Activated CD4-positive, alpha-beta T cell treated with anti-CD3 and anti-CD28 coated beads for 1 hour (primary cell): Measurements from ENCODE around the gene HYDIN.

ENCODE experiments used
- DNase-seq: peaks from one replicate; pipeline ENCODE4 v3.0.0-alpha.2; 2020

HYDIN gene

GRCh38 chr16:71230122-71230845, at the start of gene HYDIN:
Gene HYDIN (minus strand): TSS chr16:71230722. CDS start chr16:71186895, 43,827 bp downstream.
- no peak for DNase-seq

GRCh38 chr16:71276589-71277334, 46.2 kb upstream of the HYDIN start:
- no peak for DNase-seq

GRCh38 chr16:71273384-71273783, 42.9 kb upstream of the HYDIN start:
- no peak for DNase-seq

GRCh38 chr16:71264299-71264698, 33.8 kb upstream of the HYDIN start:
- no peak for DNase-seq

GRCh38 chr16:71263582-71263981, 33.1 kb upstream of the HYDIN start:
- DNase-seq = no peak

GRCh38 chr16:71262391-71262790, 31.9 kb upstream of the HYDIN start:
- DNase-seq = no peak

GRCh38 chr16:71260995-71261394, 30.5 kb upstream of the HYDIN start:
- DNase-seq = no peak

GRCh38 chr16:71259086-71259485, 28.6 kb upstream of the HYDIN start:
- no peak for DNase-seq

- DNase-seq = no peak
Observed at GRCh38 chr16:71258372-71258771, 27.9 kb upstream of the HYDIN start.

- DNase-seq = no peak
Observed at GRCh38 chr16:71257768-71258167, 27.2 kb upstream of the HYDIN start.

GRCh38 chr16:71255721-71256120, 25.2 kb upstream of the HYDIN start:
- DNase-seq = no peak

- no peak for DNase-seq
Observed at GRCh38 chr16:71254832-71255525, 24.5 kb upstream of the HYDIN start.

GRCh38 chr16:71250461-71251235, 20.1 kb upstream of the HYDIN start:
- DNase-seq = no peak

GRCh38 chr16:71249399-71249798, 18.9 kb upstream of the HYDIN start:
- DNase-seq = no peak

- no peak for DNase-seq
Observed at GRCh38 chr16:71247478-71247877, 17.0 kb upstream of the HYDIN start.

- no peak for DNase-seq
Observed at GRCh38 chr16:71246309-71246708, 15.8 kb upstream of the HYDIN start.

GRCh38 chr16:71244521-71244920, 14.0 kb upstream of the HYDIN start:
- no peak for DNase-seq

- no peak for DNase-seq
Observed at GRCh38 chr16:71242601-71243000, 12.1 kb upstream of the HYDIN start.

GRCh38 chr16:71242036-71242435, 11.5 kb upstream of the HYDIN start:
- DNase-seq = no peak

GRCh38 chr16:71229344-71229743, 1.2 kb downstream of the HYDIN start:
- DNase-seq = no peak

- DNase-seq = no peak
Observed at GRCh38 chr16:71226229-71227141, 4.0 kb downstream of the HYDIN start.

GRCh38 chr16:71225145-71225544, 5.4 kb downstream of the HYDIN start:
- no peak for DNase-seq
